NT2/D1 (cell line): Measurements from ENCODE around the gene KRT9.

ENCODE experiments used
- SUZ12 ChIP-seq: IDR thresholded peaks from 2 replicates; pipeline ENCODE4 v1.6.1; 2011; ENCODE audit not compliant: insufficient read length, insufficient read depth; ENCODE audit errors: extremely low read depth
- YY1 ChIP-seq: IDR thresholded peaks from 2 replicates; pipeline ENCODE4 v1.6.1; 2011; ENCODE audit not compliant: insufficient read length, insufficient read depth
- ZNF274 ChIP-seq: IDR thresholded peaks from 2 replicates; pipeline ENCODE4 v1.6.1; 2011; ENCODE audit warnings: mild to moderate bottlenecking, low read depth, low read length

- no peak for TF ChIP-seq ZNF274
- no peak for TF ChIP-seq SUZ12
- no peak for TF ChIP-seq YY1
These were observed 44.5 kb downstream of the KRT9 start for GRCh38 chr17:41527063-41528023.
